RWPE2 (cell line): ENCODE results near the gene KCNMA1.

ENCODE experiments used
- ATAC-seq: fragments of 200-7000 bp; cut with Tn5 transposase; 3 replicates; pipeline ENCODE4 v1.9.1; 2021; ENCODE audit warnings: low read depth
- DNase-seq: peaks from one replicate; pipeline ENCODE4 v3.0.0-alpha.2; 2020; ENCODE audit warnings: low spot score
- H3K27ac ChIP-seq: fragments of 450-650 bp; 2 replicates; pipeline ENCODE4 v1.5.1; 2017; ENCODE audit warnings: mild to moderate bottlenecking; ENCODE audit not compliant: poor library complexity, severe bottlenecking
- H3K27me3 ChIP-seq: fragments of 250-450 bp; sonication (Bioruptor Pico); 2 replicates; pipeline ENCODE4 v1.5.1; 2021; ENCODE audit warnings: mild to moderate bottlenecking, moderate library complexity; ENCODE audit not compliant: insufficient read depth, poor library complexity, severe bottlenecking
- H3K36me3 ChIP-seq: fragments of 250-450 bp; sonication (Bioruptor Pico); 2 replicates; pipeline ENCODE4 v1.5.1; 2020; ENCODE audit warnings: low read depth, mild to moderate bottlenecking, moderate library complexity
- H3K4me1 ChIP-seq: fragments of 250-450 bp; sonication (Bioruptor Pico); 2 replicates; pipeline ENCODE4 v1.5.1; 2021; ENCODE audit warnings: mild to moderate bottlenecking, moderate library complexity; ENCODE audit not compliant: insufficient read depth, poor library complexity, severe bottlenecking
- H3K4me3 ChIP-seq: fragments of 250-450 bp; sonication (Bioruptor Pico); 2 replicates; pipeline ENCODE4 v1.5.1; 2021; ENCODE audit warnings: mild to moderate bottlenecking, moderate library complexity; ENCODE audit not compliant: severe bottlenecking
- H3K9me3 ChIP-seq: fragments of 250-450 bp; sonication (Bioruptor Pico); 2 replicates; pipeline ENCODE4 v1.5.1; 2021; ENCODE audit warnings: mild to moderate bottlenecking, moderate library complexity; ENCODE audit not compliant: severe bottlenecking
- TF ChIP-seq, protein P1 (sequence below): fragments of 450-650 bp; IDR thresholded peaks from one replicate; pipeline ENCODE4 v1.5.1; 2017; ENCODE audit warnings: mild to moderate bottlenecking, moderate library complexity; ENCODE audit not compliant: poor library complexity, severe bottlenecking

KCNMA1 gene

GRCh38 chr10:77016855-77017254 lies 620.8 kb downstream of the KCNMA1 start:
- H3K27ac ChIP-seq: no peak overlapping the region
- H3K36me3 ChIP-seq: no peaks in the 10 kb centered on the region
- DNase-seq (no peak), ATAC-seq (no peak)
- H3K9me3 ChIP-seq: no peaks in the 10 kb centered on the region
- no peaks in the 10 kb centered on the region for H3K4me1 ChIP-seq
- TF ChIP-seq, protein P1, sequence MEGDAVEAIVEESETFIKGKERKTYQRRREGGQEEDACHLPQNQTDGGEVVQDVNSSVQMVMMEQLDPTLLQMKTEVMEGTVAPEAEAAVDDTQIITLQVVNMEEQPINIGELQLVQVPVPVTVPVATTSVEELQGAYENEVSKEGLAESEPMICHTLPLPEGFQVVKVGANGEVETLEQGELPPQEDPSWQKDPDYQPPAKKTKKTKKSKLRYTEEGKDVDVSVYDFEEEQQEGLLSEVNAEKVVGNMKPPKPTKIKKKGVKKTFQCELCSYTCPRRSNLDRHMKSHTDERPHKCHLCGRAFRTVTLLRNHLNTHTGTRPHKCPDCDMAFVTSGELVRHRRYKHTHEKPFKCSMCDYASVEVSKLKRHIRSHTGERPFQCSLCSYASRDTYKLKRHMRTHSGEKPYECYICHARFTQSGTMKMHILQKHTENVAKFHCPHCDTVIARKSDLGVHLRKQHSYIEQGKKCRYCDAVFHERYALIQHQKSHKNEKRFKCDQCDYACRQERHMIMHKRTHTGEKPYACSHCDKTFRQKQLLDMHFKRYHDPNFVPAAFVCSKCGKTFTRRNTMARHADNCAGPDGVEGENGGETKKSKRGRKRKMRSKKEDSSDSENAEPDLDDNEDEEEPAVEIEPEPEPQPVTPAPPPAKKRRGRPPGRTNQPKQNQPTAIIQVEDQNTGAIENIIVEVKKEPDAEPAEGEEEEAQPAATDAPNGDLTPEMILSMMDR: no peak
- H3K27me3 ChIP-seq: no peaks in the 10 kb centered on the region
- no peak overlapping the region for H3K4me3 ChIP-seq

DNA sequence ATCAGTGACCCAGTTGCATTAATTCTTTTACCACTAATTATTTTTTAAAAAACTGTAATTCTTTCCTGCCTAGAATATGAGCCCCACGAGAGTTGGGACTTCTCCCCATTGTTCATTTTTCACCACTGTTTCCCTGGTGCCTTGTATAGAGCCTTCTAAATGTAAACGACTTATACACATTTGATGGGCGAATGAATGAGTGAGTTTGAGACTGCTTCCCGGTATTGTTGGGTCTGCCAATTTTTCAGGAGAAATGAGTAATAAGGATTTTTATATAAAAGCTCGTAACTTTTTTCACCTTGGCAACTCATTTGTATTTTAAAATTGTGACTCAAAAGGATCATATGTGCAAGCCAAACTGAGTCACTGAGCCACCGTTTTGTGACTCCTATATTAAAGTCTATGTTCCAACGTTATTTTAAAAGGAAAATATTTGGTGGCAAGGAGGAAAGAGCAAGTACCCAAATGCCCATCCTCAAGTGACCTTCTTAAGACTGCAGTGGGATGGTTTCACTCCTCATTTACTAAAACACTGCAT lies 621.3 kb downstream of the KCNMA1 start:
- no peaks in the 10 kb centered on the region for H3K9me3 ChIP-seq
- H3K36me3 ChIP-seq: no peaks in the 10 kb centered on the region
- DNase-seq (no peak), ATAC-seq (no peak)
- no peak overlapping the region for H3K27ac ChIP-seq
- H3K4me1 ChIP-seq: no peaks in the 10 kb centered on the region
- no peaks in the 10 kb centered on the region for H3K27me3 ChIP-seq
- no peak overlapping the region for H3K4me3 ChIP-seq
- TF ChIP-seq, protein P1: no peak

DNA sequence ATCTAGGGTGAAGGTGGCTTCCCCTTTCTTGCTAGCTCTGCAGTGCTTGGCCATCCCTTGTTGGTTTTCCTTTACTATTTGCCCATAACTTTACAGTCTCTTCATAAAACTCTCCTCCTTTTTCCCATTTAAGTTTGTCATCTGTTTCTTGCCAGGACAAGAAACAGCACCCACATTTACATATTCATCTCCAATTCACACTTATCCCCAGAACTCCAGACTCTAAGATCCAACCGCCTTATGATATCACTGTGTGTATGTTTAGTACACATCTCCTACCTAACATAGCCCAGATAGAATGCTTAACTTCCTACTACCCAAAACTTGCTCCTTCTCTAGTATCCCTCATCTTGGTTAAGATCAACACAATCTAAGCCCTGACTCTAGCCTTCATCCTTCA lies 622.2 kb downstream of the KCNMA1 start:
- H3K4me1 ChIP-seq: no peaks in the 10 kb centered on the region
- TF ChIP-seq, protein P1: no peak
- ATAC-seq: no peak
- no peaks in the 10 kb centered on the region for H3K9me3 ChIP-seq
- H3K4me3 ChIP-seq: no peak overlapping the region
- no peak for DNase-seq
- no peaks in the 10 kb centered on the region for H3K36me3 ChIP-seq
- H3K27ac ChIP-seq: no peak overlapping the region
- no peaks in the 10 kb centered on the region for H3K27me3 ChIP-seq

DNA sequence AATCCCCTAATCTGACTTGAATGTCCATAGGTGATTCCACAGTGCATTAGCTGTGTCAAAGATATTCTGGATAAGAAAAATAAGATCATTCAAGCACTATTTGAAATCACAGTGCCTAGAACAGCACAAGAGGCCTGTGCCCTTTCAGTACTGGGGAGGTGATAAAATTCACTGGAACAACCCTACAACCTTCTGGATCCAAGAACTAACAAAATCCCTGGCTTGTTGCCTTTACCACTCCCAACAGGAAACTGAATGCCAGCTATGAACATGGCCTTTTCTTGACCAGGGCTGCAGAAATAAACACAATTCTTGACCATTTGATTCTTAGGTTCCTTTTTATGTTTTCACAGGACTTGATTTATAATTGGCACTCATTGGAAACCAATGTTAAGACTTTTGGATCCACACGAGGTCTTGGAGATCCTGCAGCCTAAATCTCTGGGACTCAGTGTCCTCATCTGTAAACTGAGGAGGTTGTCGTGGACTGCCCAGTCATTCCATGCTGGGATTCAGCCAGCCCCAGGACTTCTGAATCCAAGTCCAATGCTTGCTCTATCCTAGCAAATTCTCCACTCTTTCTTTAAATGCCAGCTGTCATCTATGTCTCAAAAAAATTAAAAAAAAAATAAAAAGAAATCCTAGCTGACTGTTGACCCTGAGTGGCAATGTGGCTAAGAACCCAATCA lies 624.7 kb downstream of the KCNMA1 start:
- ATAC-seq (no peak), DNase-seq (no peak)
- no peak overlapping the region for H3K4me3 ChIP-seq
- TF ChIP-seq, protein P1: no peak
- no peaks in the 10 kb centered on the region for H3K4me1 ChIP-seq
- H3K36me3 ChIP-seq: no peaks in the 10 kb centered on the region
- no peaks in the 10 kb centered on the region for H3K9me3 ChIP-seq
- no peaks in the 10 kb centered on the region for H3K27me3 ChIP-seq
- no peak overlapping the region for H3K27ac ChIP-seq
